Measurements from ENCODE around the gene NOTCH3. TPM values are rescaled to one million over a fixed set of nuclear protein-coding genes. Genes with fewer than 3 reads are reported as not detected.

The NOTCH3 gene
- total RNA-seq, 1 donor from 2014 or later: 4.6 TPM

DNA sequence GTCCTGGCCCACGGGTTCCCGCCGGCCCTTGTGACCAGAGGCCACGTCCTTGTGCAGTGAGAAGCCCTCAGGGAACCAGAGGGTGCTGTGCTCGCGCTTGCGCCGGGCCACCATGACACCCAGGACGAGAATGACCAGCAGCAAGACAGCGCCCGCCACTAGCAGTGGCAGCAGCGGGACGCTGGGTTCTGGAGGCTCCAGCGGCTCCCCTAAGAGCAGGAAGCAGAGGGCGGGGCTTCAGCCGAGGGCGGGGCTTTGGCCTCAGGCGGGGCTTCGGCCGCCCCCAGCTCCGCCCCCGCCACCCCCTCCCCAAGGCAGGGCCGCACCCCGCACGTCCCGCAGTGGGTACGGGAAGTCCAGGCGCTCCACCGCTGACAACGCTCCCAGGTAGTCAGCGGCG, 30.4 kb downstream of the NOTCH3 start:
- DNase-seq (ENCODE audit: low spot score) (no peak), ATAC-seq (no peak)

- no peak for ATAC-seq
- DNase-seq (ENCODE audit: low spot score): no peak
Observed at GRCh38 chr19:15169541-15170285, 31.1 kb downstream of the NOTCH3 start.

GRCh38 chr19:15166700-15167099, 34.1 kb downstream of the NOTCH3 start:
- ATAC-seq: no peak
- DNase-seq (ENCODE audit: low spot score): no peak

- peak; percentile 81 for ATAC-seq
- no peak for DNase-seq (ENCODE audit: low spot score)
Observed at GRCh38 chr19:15161028-15161984, 39.5 kb downstream of the NOTCH3 start.

DNA sequence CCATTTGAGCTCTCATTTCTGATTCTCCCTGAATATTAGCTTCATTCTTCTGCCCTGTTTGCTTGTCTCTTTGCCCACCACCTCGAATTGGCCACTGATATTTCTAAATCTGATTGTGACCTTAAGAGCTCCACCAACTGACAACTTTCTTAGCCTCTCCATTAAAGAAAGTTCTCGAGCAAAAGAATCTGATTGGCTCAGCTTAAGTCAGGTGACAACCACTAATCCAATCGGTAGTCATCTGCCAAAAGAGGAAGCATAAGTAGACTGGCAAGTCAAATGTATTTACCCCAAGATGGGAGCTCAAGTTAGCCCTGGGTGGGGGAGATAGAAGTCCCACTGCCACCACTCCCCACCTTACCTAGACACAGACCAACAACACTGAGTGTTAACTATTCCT, 41.5 kb downstream of the NOTCH3 start:
- ATAC-seq: no peak

DNA sequence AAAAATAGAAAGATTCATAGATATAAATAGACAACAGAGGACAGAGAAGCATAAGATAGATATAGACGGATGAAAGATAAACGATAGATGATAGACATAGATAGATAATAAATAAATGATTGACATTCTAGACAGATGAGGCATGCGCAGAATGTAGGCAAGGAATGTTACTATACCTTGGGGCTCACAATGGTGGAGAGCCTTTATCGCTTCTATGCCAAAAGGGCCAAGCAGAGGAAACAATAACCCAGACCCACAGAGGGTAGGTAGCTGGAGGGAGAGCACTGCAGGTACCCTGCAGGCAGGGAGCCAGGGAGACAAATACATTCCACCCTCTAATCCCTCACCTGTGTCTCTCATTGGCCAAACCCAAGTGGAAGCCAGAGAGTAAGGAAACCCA, 44.4 kb downstream of the NOTCH3 start:
- no peak for DNase-seq (ENCODE audit: low spot score)
- ATAC-seq: no peak

More for the DNA sequence above, 41.5 kb downstream of the NOTCH3 start:
- no peak for DNase-seq (ENCODE audit: low spot score)

- ATAC-seq (no peak), DNase-seq (ENCODE audit: low spot score) (no peak)
Observed at GRCh38 chr19:15155296-15155695, 45.5 kb downstream of the NOTCH3 start.

GRCh38 chr19:15154002-15154612, 46.7 kb downstream of the NOTCH3 start:
- DNase-seq (ENCODE audit: low spot score) (no peak), ATAC-seq (peak; percentile 64)

- no peak for DNase-seq (ENCODE audit: low spot score)
- no peak for ATAC-seq
Observed at GRCh38 chr19:15149737-15150136, 51.1 kb downstream of the NOTCH3 start.

GRCh38 chr19:15147090-15147489, 53.7 kb downstream of the NOTCH3 start:
- ATAC-seq (no peak), DNase-seq (ENCODE audit: low spot score) (no peak)

GRCh38 chr19:15144046-15144646, 56.6 kb downstream of the NOTCH3 start:
- no peak for DNase-seq (ENCODE audit: low spot score)
- ATAC-seq: no peak

DNA sequence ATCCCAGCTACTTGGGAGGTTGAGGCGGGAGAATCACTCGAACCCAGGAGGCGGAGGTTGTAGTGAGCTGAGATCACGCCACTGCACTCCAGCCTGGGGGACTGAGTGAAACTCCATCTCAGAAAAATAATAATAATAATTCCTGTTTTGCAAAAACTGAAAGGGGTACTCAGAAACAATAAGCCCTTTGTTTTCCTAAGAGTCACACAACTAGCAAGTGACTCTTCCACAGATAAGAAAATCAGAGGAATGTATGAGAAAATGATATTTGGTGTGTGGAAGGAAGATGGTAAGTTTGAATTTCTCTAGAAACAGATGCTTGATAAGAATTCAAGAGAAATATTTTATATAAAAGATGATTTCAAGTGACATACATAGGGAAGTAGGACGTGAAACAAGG, 58.5 kb downstream of the NOTCH3 start:
- ATAC-seq: no peak

DNA sequence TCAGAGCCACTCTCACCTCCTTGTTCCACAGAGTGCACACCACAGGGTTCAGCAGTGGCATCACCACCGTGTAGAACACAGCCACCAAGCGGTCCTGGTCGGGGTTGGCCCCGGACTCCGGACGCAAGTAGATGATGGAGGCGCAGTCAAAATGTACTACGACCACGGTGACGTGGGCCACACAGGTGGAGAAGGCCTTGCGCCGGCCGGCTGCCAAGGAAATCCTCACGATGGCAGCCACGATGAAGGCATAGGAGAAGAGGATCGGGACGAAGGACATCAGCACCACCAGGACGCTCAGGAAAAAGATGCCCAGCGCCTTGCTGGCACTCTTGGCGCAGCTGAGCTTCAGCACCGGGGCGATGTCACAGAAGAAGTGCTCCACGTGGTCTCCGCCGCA, 59.7 kb downstream of the NOTCH3 start:
- ATAC-seq: no peak
- DNase-seq (ENCODE audit: low spot score): no peak

More for the DNA sequence above, 58.5 kb downstream of the NOTCH3 start:
- DNase-seq (ENCODE audit: low spot score): no peak

- ATAC-seq: no peak
Observed at GRCh38 chr19:15138427-15138826, 62.4 kb downstream of the NOTCH3 start.

DNA sequence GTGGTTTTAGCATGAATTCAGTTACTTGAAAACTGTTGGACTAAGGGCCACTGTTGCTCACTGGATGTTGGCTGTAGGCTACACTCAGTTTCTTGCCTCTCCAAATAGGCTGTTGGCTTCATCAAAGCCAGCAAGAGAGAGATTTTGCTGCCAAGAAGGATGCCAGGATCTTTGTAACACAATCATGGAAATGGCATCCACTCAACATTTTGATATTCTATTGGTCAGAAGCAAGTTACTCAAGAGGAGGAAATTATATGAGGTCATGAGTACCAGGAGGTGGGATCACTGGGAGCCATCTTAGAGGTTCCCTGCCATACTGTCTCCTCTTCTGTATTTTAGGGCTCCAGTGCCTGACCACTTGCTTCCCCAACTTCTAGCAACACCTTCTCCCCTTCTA, 63.0 kb downstream of the NOTCH3 start:
- ATAC-seq (no peak), DNase-seq (ENCODE audit: low spot score) (no peak)

More at GRCh38 chr19:15138427-15138826, 62.4 kb downstream of the NOTCH3 start:
- no peak for DNase-seq (ENCODE audit: low spot score)

DNA sequence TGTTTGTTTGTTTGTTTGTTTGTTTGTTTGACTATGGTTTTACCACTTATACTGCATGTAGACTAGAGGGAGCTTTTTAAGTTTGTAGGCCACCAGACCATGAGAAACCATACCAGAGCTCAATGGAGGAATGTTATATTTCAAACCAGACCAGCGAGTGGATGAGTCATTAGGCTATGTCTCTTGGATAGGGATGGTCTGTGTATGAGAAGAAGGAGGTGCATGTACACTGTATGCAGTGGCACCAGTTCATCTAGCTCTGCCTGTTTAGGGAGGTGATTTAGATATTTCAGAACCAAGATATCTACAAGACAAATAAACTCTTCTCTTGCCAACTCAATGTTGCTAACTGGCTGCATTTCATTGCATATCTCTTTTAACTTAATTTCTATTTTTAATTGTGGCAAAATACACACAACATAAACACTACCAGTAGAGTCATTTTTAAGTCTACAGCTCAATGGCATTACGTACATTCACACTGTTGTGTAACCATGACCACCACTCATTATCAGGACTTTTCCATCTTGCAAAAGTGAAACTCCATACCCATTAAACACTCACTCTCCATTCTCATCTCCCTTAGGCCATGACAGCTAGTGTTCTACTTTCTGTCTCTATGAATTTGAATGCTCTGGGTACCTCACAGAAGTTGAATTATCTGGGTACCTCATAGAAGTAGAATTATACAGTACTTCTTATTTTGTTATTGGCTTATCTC, 64.4 kb downstream of the NOTCH3 start:
- DNase-seq (ENCODE audit: low spot score) (no peak), ATAC-seq (no peak)

- DNase-seq (ENCODE audit: low spot score) (no peak), ATAC-seq (no peak)
Observed at GRCh38 chr19:15129856-15130585, 70.8 kb downstream of the NOTCH3 start.

DNA sequence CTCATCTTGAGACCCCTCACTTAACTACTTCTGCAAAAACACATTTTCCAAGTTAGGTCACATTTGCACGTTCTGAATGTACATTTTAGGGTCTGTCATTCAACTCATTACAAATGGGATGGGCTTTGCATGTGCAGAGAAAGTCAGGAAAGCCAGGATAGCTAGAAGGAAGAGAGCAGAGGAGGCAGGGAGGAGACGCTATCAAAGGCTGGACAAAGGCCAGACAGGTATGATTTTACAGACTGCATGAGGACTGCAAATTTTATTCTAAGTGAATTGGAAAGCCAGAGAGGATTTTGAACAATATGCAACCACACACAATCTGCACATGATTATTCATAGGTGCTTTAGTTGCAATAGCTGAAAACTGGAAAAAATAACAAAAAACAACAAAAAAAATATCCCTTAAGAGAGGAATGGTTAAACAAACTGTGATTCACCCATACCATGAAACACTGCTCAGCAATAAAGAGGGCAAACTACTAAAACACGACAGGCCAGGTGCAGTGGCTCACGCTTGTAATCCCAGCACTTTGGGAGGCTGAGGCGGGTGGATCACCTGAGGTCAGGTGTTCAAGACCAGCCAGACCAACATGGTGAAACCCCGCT, 72.5 kb downstream of the NOTCH3 start:
- no peak for DNase-seq (ENCODE audit: low spot score)
- ATAC-seq: no peak
